Mucosa of stomach (tissue), 1 donor: ENCODE results near the gene SPATA33.

Source experiments
- H3K27me3 ChIP-seq: one replicate; pipeline ENCODE4 v1.7.0; 2013; ENCODE audit warnings: mild to moderate bottlenecking, low read length; ENCODE audit not compliant: control insufficient read depth, insufficient read depth
- H3K36me3 ChIP-seq: one replicate; pipeline ENCODE4 v1.7.0; 2013; ENCODE audit warnings: low read length; ENCODE audit not compliant: control insufficient read depth, insufficient read depth
- H3K4me1 ChIP-seq: one replicate; pipeline ENCODE4 v1.7.0; 2013; ENCODE audit warnings: mild to moderate bottlenecking, low read length; ENCODE audit not compliant: control insufficient read depth, insufficient read depth
- H3K4me3 ChIP-seq: one replicate; pipeline ENCODE4 v1.7.0; 2013; ENCODE audit warnings: low read length
- H3K9ac ChIP-seq: one replicate; pipeline ENCODE4 v1.7.0; 2013; ENCODE audit warnings: mild to moderate bottlenecking, low read length, moderate library complexity
- H3K9me3 ChIP-seq: one replicate; pipeline ENCODE4 v1.7.0; 2013; ENCODE audit warnings: mild to moderate bottlenecking, low read length, moderate library complexity; ENCODE audit not compliant: control insufficient read depth
- donor health status: Pancreatic carcinoma.

Gene SPATA33

GRCh38 chr16:89710709-89711564, 53.3 kb downstream of the SPATA33 start:
- Histone ChIP-seq H3K4me1 (peaks cover 3% of the 10 kb centered on the region), H3K4me3 (no peak overlapping the region), H3K27me3 (no peaks in the 10 kb centered on the region), H3K9me3 (no peaks in the 10 kb centered on the region), H3K9ac (no peak overlapping the region), H3K36me3 (no peaks in the 10 kb centered on the region)

GRCh38 chr16:89711601-89712273, 54.1 kb downstream of the SPATA33 start:
- Histone ChIP-seq H3K4me3 (no peak overlapping the region), H3K4me1 (peaks cover 3% of the 10 kb centered on the region), H3K9me3 (no peaks in the 10 kb centered on the region), H3K36me3 (no peaks in the 10 kb centered on the region), H3K9ac (peak overlapping the region; percentile 28), H3K27me3 (no peaks in the 10 kb centered on the region)

GRCh38 chr16:89712274-89712781, 54.7 kb downstream of the SPATA33 start:
- Histone ChIP-seq H3K9ac (peak overlapping the region; percentile 28), H3K27me3 (no peaks in the 10 kb centered on the region), H3K4me3 (no peak overlapping the region), H3K4me1 (peaks cover 3% of the 10 kb centered on the region), H3K36me3 (no peaks in the 10 kb centered on the region), H3K9me3 (no peaks in the 10 kb centered on the region)

- no peak overlapping the region for H3K9ac ChIP-seq
- no peaks in the 10 kb centered on the region for H3K27me3 ChIP-seq
- H3K4me1 ChIP-seq = peaks cover 11% of the 10 kb centered on the region
- no peaks in the 10 kb centered on the region for H3K36me3 ChIP-seq
- H3K9me3 ChIP-seq = no peaks in the 10 kb centered on the region
- H3K4me3 ChIP-seq = no peak overlapping the region
These were observed 58.9 kb downstream of the SPATA33 start for GRCh38 chr16:89716493-89716892.

- H3K4me3 ChIP-seq = no peak overlapping the region
- no peaks in the 10 kb centered on the region for H3K36me3 ChIP-seq
- no peak overlapping the region for H3K9ac ChIP-seq
- peaks cover 11% of the 10 kb centered on the region for H3K4me1 ChIP-seq
- H3K27me3 ChIP-seq = no peaks in the 10 kb centered on the region
- no peaks in the 10 kb centered on the region for H3K9me3 ChIP-seq
These were observed 59.5 kb downstream of the SPATA33 start for GRCh38 chr16:89716916-89717687.

- no peaks in the 10 kb centered on the region for H3K9me3 ChIP-seq
- no peaks in the 10 kb centered on the region for H3K27me3 ChIP-seq
- peaks cover 1% of the 10 kb centered on the region for H3K36me3 ChIP-seq
- H3K4me3 ChIP-seq = no peak overlapping the region
- H3K4me1 ChIP-seq = peaks cover 19% of the 10 kb centered on the region
- no peak overlapping the region for H3K9ac ChIP-seq
These were observed 60.3 kb downstream of the SPATA33 start for GRCh38 chr16:89717688-89718505.
